Activated B cell treated with CpG ODN at 0.5 μM for 24 hours (primary cell): ENCODE data around the gene AOC1. TPM values are rescaled to one million over a fixed set of nuclear protein-coding genes. Genes with fewer than 3 reads are reported as not detected.
"Not testable (repeated sequence)": the region's sequence is repeated elsewhere in the genome, so short reads cannot be mapped to it uniquely, and the experiment has no call there.

Experiments
- ATAC-seq: fragments of 200-7000 bp; cut with Tn5 transposase; one replicate; pipeline ENCODE4 v1.10.0; 2021; ENCODE audit warnings: low read depth, mild to moderate bottlenecking, moderate library complexity
- CTCF ChIA-PET: fragments of 350-600 bp; sonication (Branson Sonifier 250); formaldehyde crosslinking; loops from one replicate; lab custom pipeline; 2021; ENCODE audit warnings: antibody characterized with exemption; lab: Charles Lee
- POLR2A ChIA-PET: fragments of 350-600 bp; sonication (Branson Sonifier 250); formaldehyde crosslinking; loops from one replicate; lab custom pipeline; 2021; ENCODE audit warnings: antibody characterized with exemption; lab: Charles Lee
- DNase-seq: peaks from one replicate; pipeline ENCODE4 v3.0.0; 2022
- H3K27ac Mint-ChIP-seq: one replicate; pipeline ENCODE4 v1.8.0; 2020; ENCODE audit warnings: mixed read lengths
- H3K27me3 Mint-ChIP-seq: one replicate; pipeline ENCODE4 v1.8.0; 2021; ENCODE audit warnings: mixed read lengths
- H3K36me3 Mint-ChIP-seq: one replicate; pipeline ENCODE4 v1.8.0; 2021; ENCODE audit warnings: low read depth, mixed read lengths
- H3K4me1 Mint-ChIP-seq: one replicate; pipeline ENCODE4 v1.8.0; 2021; ENCODE audit warnings: mixed read lengths
- H3K4me3 Mint-ChIP-seq: one replicate; pipeline ENCODE4 v1.8.0; 2020; ENCODE audit warnings: mild to moderate bottlenecking, mixed read lengths
- H3K9me3 Mint-ChIP-seq: one replicate; pipeline ENCODE4 v1.8.0; 2020; ENCODE audit warnings: mixed read lengths
- CTCF ChIP-seq: fragments of 200-600 bp; IDR thresholded peaks from one replicate; pipeline ENCODE4 v1.8.0; 2022; ENCODE audit warnings: antibody characterized with exemption, mild to moderate bottlenecking
- intact Hi-C: fragments of 100-400 bp; cut with micrococcal nuclease; formaldehyde crosslinking; loops from one replicate; pipeline ENCODE4 v1.15.1; 2024
- total RNA-seq: library from RNA; stranded (reverse); gene quantifications from 2 replicates; pipeline ENCODE4 v1.2.3, GENCODE V29; 2022

The AOC1 gene
- total RNA-seq, 1 donor from 2014 or later: not detected

DNA sequence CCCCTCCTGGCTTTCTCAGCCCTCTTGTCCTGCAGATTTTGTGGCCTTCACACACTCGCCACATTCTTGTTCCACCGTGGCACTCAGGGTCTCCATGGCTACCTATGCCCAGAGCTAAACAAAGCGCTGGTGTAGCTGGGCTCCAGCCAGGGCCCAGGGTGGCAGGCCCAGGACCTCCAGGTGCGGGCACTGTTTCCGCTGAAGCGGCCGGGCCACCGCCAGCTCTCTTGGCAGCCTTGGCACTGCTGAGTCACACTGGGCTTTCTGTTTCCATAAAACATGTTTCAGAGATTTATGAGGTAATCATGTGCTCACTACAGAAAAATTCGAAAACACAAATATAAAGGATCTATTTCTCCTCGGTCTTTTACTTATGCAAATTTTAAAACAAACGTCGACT, 51.3 kb downstream of the AOC1 start:
- POLR2A ChIA-PET: no interaction called here
- no peaks in the 10 kb centered on the region for H3K9me3 Mint-ChIP-seq
- DNase-seq (no peak), ATAC-seq (no peak)
- peaks cover 8% of the 10 kb centered on the region for H3K4me1 Mint-ChIP-seq
- H3K36me3 Mint-ChIP-seq: no peaks in the 10 kb centered on the region
- H3K27me3 Mint-ChIP-seq: peaks cover 61% of the 10 kb centered on the region
- no peak overlapping the region for H3K27ac Mint-ChIP-seq
- intact Hi-C loops: no loop called here
- H3K4me3 Mint-ChIP-seq: no peak overlapping the region
- TF ChIP-seq CTCF: no peak
- CTCF ChIA-PET: interaction anchor here (1.3 kb wide), 1 partner anchor 115 kb away, joined by 4 read pairs; no protein-coding TSS in a partner anchor

DNA sequence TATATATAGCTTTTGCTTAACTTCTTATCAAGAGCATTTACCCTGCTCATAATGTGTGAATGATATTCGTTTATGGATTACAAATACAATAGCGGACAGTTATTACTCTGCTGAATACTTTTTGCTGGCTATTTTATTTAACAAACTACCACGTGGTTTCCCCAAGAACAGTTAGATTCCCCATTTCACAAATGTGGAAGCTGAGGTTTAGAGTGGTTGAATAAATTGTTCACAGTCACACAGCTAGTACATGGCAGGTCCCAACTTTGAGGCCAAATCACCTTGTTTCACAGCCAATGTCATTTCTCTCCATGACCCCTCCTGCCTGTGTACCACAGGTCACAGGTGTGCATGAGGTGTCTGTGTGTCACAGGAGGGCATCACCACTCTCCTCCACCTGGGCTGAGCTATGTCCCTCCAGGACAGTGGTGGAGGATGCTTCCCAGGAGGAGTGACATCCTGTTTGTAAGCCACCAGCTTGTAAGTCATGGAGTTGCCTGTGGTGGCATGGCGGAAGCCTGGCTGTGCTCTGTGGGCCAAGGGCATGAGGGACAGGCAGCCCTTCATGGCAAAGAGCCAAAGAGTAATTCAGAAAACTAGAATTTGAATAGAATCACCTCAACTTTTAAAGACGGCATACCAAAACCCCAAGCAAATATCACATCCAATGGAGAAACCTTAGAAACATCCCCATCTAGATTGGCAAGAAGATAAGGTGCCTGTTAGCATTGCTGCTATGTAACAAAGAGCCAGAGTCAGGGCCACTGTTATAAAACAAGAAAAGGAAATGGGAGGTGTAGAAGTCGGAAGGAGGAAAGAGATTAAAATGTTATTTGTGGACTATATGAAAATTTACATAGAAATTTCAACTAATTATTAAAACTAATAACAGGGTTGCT, 51.9 kb downstream of the AOC1 start:
- no peak for TF ChIP-seq CTCF
- ATAC-seq (no peak), DNase-seq (no peak)
- Mint-ChIP-seq H3K36me3 (no peaks in the 10 kb centered on the region), H3K9me3 (no peaks in the 10 kb centered on the region), H3K27me3 (peaks cover 57% of the 10 kb centered on the region), H3K4me1 (peaks cover 5% of the 10 kb centered on the region), H3K4me3 (no peak overlapping the region), H3K27ac (no peak overlapping the region)
- ChIA-PET CTCF (interaction anchor here (1.3 kb wide), 1 partner anchor 114 kb away, joined by 4 read pairs; no protein-coding TSS in a partner anchor), POLR2A (no interaction called here)
- intact Hi-C loops: no loop called here

GRCh38 chr7:150908173-150908572, 55.9 kb downstream of the AOC1 start:
- H3K4me1 Mint-ChIP-seq: no peaks in the 10 kb centered on the region
- no peak overlapping the region for H3K27ac Mint-ChIP-seq
- H3K4me3 Mint-ChIP-seq: no peak overlapping the region
- peaks cover 32% of the 10 kb centered on the region for H3K27me3 Mint-ChIP-seq
- intact Hi-C loops: no loop called here
- ChIA-PET CTCF (interaction anchor here (0.6 to 2.0 kb wide), 2 partner anchors 10 to 203 kb away, joined by 3 to 7 read pairs; no protein-coding TSS in a partner anchor), POLR2A (interaction anchor here (0.7 kb wide), 1 partner anchor 37 kb away, joined by 6 read pairs; no protein-coding TSS in a partner anchor)
- ATAC-seq (no peak), DNase-seq (no peak)
- H3K9me3 Mint-ChIP-seq: no peaks in the 10 kb centered on the region
- TF ChIP-seq CTCF: no peak
- H3K36me3 Mint-ChIP-seq: no peaks in the 10 kb centered on the region

- POLR2A ChIA-PET: no interaction called here
- CTCF ChIA-PET: interaction anchor here (0.7 to 2.0 kb wide), 2 partner anchors 11 to 1193 kb away, joined by 3 to 7 read pairs; no protein-coding TSS in a partner anchor
- Mint-ChIP-seq H3K27me3 (peaks cover 20% of the 10 kb centered on the region), H3K4me1 (no peaks in the 10 kb centered on the region), H3K36me3 (no peaks in the 10 kb centered on the region), H3K27ac (no peak overlapping the region), H3K4me3 (no peak overlapping the region), H3K9me3 (no peaks in the 10 kb centered on the region)
- no peak for DNase-seq
- intact Hi-C loops: no loop called here
- ATAC-seq: no peak
- TF ChIP-seq CTCF: no peak
Measured at GRCh38 chr7:150909200-150909995, 57.1 kb downstream of the AOC1 start.

- H3K27ac Mint-ChIP-seq, intact Hi-C loops, DNase-seq, CTCF ChIA-PET, H3K9me3 Mint-ChIP-seq, H3K4me3 Mint-ChIP-seq, H3K4me1 Mint-ChIP-seq, H3K36me3 Mint-ChIP-seq: not testable (repeated sequence)
- H3K27me3 Mint-ChIP-seq: peaks cover 17% of the 10 kb centered on the region
- POLR2A ChIA-PET: interaction anchor here (0.7 kb wide), 1 partner anchor 722 kb away, joined by 3 read pairs; no protein-coding TSS in a partner anchor
- ATAC-seq: peak; percentile 14
Measured at GRCh38 chr7:150910305-150910995, 58.1 kb downstream of the AOC1 start.
